ENCODE results near the gene LMAN1L. TPM values are rescaled to one million over a fixed set of nuclear protein-coding genes. Genes with fewer than 3 reads are reported as not detected.

Gene LMAN1L
- total RNA-seq, 1 donor from 2014 or later, result not detected

DNA sequence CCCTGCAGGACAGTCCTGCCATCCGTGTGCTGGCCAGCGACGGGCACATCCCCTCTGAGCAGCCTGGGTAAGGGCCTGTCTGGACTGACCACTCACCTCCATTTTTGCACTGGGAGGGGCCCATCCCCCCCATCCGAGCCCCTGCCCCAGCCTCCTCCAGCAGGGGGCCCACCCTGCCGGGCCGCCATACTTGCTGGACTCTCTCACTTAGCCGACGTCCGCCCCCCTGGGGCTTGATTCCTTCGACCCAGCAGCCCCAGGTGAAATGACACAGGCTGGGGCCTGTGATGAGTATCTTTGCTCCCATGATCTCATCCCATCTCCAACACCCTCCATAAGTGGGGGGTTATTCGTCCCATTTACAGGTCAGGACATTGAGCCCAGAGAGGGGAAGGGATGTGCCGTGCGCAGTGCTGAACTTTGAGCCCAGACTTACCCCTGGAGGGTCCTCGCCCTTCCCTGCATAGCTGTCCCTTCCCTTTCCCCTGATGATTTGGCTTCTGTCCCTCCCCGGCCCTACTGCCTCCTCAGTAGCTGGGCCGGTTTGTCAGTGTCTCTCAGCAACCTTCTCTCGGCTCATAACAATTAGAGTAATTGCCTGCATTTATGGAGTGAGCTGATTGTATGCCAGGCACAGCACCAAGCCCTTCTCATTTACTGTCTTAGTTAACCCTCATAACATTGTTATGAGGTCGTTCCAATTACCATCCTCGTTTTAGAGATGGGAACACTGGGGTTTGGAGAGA is 4.2 kb downstream of the LMAN1L start:
- no peak for DNase-seq (ENCODE audit: low read depth, low spot score)

DNA sequence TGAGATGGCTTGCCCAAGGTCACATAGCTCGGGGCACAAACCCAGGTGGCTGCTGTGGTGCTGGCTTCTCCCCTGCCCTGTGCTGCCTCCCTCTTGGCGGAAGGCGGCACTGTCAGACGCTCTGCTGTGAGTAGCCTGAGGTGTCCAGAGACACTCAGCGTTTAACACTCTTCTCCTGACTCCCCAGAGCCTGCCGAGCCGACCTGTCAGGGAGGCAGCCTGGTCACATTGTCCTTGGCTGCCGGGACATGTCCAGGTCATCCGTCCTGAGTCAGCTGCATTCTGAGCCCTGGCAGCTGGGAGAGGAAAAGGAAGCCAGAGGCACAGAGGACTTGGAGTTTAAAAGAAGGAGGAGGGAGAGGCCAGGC is 4.7 kb downstream of the LMAN1L start:
- DNase-seq (ENCODE audit: low read depth, low spot score), result no peak

GRCh38 chr15:74820056-74820455 is 7.4 kb downstream of the LMAN1L start:
- no peak for DNase-seq (ENCODE audit: low read depth, low spot score)

GRCh38 chr15:74821091-74821789 is 8.6 kb downstream of the LMAN1L start:
- DNase-seq (ENCODE audit: low read depth, low spot score), result no peak

DNA sequence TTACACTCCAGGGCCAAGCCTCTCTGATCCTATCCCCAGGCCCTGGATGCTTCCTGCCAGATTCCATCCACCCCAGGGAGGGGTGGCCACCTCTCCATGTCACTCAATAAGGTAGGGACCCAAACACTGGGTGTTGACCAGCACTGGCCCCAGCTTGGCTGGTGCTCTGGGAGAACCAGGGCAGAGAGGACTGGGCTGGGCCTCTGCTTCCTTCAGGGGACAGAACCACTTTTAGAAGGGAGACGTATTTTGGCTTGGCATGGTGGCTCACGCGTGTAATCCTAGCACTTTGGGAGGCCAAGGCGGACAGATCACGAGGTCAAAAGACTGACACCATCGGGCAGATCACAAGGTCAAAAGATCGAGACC is 9.1 kb downstream of the LMAN1L start:
- DNase-seq (ENCODE audit: low read depth, low spot score), result no peak

- DNase-seq (ENCODE audit: low read depth, low spot score), result no peak
Observed at GRCh38 chr15:74822233-74822632, 9.6 kb downstream of the LMAN1L start.

DNA sequence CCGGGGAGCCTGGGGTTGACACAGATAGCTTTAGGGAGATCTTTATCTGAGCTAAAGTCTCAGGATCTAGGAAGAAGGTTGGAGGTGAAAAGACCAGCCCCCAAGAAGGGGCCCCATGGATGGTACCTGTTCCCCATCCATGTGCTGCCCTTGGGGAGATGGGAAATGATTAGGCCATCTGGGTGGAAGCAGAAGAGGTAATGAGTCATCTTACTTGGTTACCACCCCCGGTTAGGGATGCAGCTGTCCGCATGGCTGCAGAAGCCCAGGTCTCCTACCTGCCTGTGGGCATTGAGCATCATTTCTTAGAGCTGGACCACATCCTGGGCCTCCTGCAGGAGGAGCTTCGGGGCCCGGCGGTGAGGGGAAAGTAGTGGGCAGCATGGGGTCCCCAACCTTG is 10.7 kb downstream of the LMAN1L start:
- DNase-seq (ENCODE audit: low read depth, low spot score), result no peak

DNA sequence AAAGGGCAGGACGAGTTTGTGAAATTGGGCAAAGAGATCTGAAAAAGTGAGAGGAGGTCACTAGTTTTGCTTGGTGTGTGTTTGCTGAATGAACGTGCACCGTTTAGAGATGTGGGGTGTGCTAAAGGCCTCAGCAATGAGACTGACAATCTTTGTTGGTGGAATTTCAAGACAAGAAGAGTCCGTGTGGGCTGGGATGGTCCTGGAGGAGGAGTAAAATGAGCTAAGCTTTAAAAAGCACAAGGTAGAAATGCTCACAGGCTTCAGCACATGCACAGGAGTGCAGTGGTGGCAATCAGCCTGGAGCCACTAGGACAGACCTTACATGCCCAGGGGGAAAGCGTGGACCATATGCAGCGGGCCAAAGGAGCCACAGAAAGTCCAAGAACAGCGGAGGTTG is 12.3 kb downstream of the LMAN1L start:
- no peak for DNase-seq (ENCODE audit: low read depth, low spot score)

GRCh38 chr15:74825866-74826265 is 13.2 kb downstream of the LMAN1L start:
- DNase-seq (ENCODE audit: low read depth, low spot score), result no peak

GRCh38 chr15:74826364-74826819 is 13.8 kb downstream of the LMAN1L start, which contains the start of gene CPLX3:
TSS of gene CPLX3 (plus strand) at chr15:74826627. CDS start at chr15:74826704, 77 bp downstream.
- DNase-seq (ENCODE audit: low read depth, low spot score), result no peak

GRCh38 chr15:74826921-74827320 is 14.3 kb downstream of the LMAN1L start:
- no peak for DNase-seq (ENCODE audit: low read depth, low spot score)

- no peak for DNase-seq (ENCODE audit: low read depth, low spot score)
Observed at GRCh38 chr15:74827614-74828013, 15.0 kb downstream of the LMAN1L start.

- DNase-seq (ENCODE audit: low read depth, low spot score), result no peak
Observed at GRCh38 chr15:74828835-74829234, 16.2 kb downstream of the LMAN1L start.

DNA sequence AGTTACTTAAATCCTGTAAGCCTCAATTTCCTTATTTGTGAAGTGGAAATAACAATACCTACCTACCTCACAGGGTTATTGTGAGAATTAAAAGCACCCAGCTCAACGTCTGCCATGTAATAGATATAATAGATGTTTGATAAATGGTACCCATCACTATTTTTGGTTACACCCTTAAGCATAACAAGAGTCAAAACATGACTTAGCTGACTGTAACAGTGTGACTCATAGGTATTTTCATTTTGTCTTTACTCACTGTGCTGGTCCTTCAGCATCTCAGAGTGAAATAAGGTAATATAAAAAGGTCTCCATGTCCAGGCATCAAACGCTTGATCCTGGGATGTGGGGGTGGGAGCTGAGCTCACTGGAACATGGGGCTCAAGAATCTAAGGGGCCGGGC is 16.9 kb downstream of the LMAN1L start:
- DNase-seq (ENCODE audit: low read depth, low spot score), result no peak

DNA sequence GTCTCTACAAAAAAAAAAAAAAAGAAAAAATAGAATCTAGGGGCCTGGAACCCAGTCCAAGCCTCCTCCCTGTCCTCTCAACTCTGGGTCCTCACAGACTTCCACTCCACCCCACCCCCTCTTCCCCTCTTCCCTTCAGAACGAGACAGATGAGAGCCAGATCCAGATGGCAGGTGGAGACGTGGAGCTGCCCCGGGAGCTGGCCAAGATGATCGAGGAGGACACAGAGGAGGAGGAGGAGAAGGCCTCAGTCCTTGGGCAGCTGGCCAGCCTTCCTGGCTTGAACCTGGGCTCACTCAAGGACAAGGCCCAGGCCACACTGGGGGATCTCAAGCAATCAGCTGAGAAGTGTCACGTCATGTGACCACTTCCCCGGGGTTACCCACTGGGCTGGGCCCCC is 17.4 kb downstream of the LMAN1L start:
- DNase-seq (ENCODE audit: low read depth, low spot score), result no peak

GRCh38 chr15:74830868-74831267 is 18.2 kb downstream of the LMAN1L start:
- no peak for DNase-seq (ENCODE audit: low read depth, low spot score)

DNA sequence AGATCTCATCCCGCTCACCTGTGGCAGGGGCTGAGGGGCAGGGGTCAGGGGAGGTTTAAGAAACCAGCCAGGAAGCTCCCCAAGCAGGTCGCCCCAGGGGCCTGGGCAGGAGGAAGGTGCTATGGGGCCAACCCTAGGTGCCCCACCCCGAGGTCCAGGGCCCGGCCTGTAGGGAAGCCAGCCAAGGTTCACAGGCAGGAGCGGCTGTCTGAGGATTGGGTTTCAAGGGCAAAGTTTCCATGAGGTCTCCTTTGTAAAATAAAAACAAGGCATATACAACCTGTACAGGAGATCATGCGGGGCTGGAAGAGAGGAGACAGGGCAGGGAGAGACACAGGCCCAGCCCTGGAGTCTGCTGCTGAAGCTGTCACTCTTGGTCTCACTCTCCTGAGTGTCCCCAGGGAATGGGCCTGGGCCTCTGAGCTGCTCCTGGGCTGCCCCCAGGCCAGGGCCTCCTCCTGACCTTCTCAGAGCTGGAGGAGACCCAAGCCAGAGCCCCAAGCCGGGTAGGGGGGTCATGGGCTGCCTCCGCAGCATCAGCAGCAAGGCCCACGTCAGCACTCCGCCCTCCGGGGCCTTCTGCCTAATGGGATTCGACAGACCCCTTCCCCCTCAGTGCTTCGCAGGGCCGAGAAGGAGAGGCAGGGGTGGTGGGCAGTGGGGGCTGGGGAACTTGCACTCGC is 19.3 kb downstream of the LMAN1L start:
- no peak for DNase-seq (ENCODE audit: low read depth, low spot score)

DNA sequence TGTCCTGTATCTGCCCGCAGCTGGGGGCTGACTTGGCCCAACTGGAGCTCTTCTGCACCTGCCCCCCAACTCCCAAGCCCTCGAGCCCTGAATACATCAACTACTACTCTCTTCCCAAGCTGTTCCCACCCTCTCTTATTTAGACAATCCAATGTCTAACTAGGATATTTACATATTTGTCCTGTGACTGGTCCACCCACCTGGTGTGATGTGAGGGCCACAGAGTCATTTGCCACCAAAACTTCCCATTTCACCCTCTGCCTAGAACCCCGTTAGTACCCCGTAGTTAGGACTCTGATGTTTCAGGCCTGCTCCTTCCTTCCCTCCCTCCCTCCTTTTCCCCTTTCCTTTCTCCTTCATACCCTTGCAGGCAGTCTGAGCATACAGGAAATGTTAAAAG is 20.2 kb downstream of the LMAN1L start:
- no peak for DNase-seq (ENCODE audit: low read depth, low spot score)

DNA sequence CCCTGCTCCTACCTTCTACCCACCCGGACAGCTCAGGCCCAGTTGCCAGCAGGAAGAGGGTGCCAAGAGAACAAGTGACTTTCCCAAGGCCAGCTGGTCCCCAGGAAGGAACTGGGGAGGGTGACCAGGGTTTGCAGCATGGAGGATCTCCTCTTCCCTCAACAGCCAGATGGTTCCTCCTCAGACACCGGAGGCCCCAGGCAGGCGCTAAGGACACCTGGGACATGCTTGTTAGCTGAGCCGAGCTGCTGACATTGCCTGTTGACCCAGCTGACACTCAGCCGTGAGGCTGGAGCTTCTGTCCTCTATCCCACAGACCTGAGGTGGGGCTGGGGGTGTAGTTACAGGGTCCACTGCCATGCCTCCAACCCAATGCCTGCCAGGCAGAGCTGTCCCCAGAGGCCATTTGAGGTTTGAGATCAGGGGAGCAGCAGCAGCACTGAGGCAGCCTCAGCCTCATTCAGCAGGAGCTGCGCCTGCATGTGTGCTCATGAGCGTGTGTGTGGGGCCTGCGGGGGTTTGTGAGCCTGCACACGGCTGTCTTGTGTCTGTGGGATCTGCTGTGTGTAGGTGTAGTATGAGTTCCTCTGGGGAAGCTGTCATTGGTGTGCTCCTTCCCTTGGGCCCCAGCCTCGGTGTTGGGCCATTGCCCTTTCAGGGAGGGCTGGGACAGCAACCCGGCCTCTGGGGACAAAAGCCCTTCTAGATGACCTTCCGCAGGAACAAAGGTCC is 20.9 kb downstream of the LMAN1L start:
- DNase-seq (ENCODE audit: low read depth, low spot score), result no peak

GRCh38 chr15:74835312-74835823 is 22.7 kb downstream of the LMAN1L start:
- no peak for DNase-seq (ENCODE audit: low read depth, low spot score)

DNA sequence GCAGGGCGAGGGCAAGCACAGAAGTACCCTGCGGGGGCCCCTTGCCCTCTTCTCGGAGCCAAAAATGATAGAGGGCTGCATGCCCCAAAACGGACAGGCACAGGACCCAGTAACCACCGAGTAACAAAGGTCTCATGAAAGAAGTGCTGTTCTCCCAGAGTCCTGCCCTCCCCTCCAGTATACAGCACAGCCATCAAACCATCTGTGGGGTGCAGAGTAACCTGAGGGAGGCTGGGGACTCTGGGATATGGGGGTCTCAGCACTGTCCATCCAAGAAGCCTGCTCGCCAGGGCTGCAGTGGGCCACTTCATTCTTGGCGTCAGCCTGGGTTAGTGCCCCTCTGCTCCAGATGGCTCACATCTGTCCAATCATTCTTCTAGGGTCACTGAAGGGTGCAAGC is 24.2 kb downstream of the LMAN1L start:
- DNase-seq (ENCODE audit: low read depth, low spot score), result no peak
